GM21526 (cell line): ENCODE measurements around the gene DLG5.

Source experiments
- ATAC-seq: cut with Tn5 transposase; IDR thresholded peaks from one replicate; pipeline ENCODE4 v1.9.1; 2021; ENCODE audit warnings: moderate library complexity; ENCODE audit not compliant: unreplicated experiment, low FRiP score

The DLG5 gene

DNA sequence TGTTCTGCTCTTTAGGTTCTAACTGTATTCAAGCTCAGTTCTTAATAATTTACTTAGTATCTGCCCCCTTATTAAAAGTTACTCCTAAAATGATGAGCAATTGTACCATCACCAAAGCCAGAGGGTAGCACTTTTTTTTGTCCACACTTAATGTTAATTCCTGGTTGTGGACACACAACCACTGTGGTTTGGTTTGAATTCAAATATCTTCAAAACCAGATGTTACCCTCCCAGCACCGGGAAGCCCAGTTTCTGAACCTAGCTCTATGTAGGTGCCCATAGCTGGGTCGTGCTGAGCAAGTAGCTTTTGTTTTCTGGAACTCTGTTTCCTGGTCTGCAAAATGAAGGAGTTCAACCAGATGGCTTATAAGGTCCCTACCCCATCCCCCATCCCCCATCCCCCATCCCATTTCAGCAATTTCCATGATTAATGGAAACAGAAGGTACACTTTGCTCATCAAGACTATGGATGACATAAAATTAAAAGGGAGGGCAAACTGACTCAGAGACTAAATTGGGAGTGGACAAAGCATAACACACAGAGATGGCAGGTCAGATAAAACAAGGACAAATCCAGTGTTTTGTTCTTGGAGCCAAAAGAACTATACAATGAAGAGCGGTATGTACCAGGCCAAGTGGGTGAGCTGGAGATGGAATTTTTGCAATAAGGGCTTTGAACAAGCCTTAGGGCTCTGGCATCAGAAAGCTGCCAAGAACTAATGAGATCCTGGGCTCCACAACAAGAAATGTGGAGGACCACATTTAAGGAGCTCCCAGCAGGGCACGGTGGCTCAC, 56.7 kb downstream of the DLG5 start:
- ATAC-seq = no peak

DNA sequence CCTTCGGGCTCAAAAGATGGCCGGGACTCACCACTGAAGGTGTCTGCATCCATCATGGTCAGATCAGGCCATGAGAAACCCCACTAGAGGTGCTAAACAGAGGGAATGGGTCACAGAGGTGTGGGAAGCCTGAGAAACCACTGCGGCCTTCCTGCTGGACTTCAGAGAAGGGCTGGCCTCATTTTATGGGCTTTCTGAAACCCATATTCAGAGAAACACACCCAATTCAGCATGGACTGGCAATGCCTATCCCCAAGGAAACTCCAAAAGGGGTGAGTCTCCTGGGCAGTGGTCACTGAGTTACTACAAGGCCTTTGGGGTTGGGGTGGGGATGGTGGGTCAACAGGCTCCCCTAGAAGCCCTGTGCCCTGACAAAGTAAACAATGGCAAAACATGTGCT, 58.0 kb downstream of the DLG5 start:
- no peak for ATAC-seq

DNA sequence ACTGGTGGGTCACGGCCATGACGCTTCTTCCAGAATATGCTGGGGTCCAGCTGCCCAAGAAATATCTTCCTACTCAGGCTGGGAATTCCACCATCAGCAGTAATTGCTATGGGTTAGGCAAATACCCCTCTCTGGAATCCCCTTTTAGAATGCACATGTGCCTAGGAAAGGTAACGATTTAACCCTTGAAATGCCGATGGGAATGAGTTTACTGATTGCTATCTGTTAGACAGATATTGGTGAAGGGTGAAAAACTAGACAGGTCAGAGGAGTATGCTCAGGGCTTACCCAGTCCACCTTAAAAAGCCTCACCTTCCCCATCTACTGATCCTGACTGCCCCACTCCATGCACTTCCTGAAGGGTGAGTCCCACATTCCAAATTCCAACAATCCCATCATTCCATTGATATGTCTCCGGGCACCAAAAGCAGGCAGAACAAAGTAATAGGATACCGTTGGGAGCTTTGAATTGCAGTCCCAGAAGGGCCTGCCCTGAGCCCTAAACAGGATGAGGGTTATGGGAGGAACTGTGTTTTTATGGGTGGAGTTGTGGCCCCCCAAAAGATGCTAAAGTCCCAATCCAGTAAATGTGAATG, 59.3 kb downstream of the DLG5 start:
- ATAC-seq = no peak

DNA sequence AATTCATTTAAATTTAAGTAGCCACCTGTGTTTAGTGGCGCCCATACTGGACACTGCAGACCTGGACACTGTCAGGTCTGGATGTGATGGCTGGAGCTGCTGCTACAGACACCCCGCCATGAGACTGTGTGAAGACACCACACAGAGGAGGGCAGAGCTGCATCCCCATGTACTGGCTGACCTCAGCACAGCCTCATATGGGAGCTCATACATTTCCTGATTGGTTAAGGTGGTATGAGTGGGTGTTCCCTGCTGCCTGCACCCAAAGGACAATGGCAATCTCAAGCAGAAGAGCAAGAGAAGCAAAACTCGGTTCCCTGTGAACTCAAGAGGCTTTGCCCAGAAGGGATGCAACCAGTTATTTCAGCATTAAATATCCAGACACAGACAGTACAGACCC, 60.0 kb downstream of the DLG5 start:
- no peak for ATAC-seq

DNA sequence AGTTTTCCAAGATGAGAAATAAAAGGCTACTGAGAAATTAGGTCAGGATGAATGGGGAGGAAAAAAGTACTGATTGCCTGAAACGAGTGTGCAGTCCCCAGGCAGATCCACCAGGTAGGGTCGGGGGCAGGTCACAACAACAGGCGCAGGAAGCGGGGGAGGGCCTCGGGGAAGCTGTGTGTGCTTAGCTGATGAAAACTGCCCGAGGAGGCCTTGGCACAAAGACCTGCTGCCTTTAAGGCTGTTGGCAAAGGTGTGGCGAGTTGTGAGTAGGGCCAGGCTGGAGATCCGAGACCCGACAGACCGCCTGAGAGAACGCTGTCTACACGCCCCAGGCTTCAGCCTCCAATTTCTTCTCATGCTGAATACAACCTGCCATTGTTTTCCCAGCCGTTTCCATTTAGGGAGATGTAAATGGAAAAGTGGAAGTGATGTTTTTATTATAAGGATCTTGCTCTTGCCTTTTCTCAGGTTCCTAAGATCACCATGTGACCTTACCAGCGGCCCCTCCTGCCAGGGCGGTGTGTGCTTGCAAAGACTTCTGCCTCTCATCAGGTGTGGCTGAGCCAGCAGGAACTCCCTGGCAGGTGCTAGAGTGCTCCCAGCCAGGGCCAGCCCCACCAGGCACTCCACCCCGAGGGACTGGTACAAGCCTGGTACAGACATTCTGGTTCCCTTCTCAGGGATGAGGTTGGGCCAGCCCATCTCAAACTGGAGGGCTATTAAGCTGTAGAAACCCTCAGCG, 60.8 kb downstream of the DLG5 start:
- no peak for ATAC-seq

DNA sequence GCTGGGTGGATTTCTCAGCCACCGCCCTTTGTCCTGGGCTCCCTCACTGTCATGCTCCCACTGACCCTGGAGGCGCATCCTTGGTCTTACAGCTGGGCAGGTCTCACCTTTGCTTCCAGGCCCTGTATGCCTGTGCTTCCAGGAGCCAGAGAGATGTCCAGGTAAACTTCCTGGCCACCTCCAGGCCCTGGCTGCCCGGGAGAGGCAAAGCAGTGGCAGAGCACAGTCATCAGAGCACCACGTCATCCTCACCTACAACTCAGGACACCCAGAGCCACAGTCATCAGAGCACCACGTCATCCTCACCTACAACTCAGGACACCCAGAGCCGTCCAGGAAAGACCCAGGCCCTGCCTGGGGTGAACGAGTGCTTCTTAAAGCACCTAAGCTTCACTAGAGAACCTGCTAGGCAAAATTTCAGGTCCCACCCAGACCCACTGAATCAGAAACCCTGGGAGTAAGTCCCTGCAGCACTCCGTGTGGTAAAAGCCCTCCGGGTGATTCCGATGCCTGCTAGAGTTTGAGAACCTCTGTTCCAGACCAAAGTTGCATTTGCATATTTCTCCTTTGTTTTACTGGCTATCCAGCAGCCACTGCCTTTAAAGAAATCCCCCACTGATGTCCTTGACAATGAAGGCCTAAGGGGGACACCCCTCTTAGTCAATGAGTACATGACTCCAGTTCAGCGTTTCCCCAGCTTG, 62.3 kb downstream of the DLG5 start:
- ATAC-seq = no peak

DNA sequence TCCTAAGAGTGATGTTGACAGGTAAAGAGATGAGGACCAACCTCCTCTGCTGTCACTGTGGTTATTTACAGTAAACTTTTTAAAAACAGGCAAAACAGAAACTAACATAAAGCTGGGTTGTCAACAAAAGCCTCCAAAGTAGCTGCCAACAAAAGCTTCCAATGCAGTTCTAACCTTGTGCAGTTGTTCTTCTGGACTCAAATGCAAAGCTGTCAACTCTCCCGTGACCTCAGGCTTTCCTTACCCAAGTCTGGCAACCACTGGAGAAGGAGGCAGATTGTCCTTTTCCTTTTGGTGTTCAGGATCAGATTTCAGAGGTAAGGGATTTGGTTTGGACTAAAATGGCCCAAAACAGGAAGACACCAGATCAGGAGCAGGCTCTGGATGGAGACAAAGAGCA, 63.1 kb downstream of the DLG5 start:
- no peak for ATAC-seq

DNA sequence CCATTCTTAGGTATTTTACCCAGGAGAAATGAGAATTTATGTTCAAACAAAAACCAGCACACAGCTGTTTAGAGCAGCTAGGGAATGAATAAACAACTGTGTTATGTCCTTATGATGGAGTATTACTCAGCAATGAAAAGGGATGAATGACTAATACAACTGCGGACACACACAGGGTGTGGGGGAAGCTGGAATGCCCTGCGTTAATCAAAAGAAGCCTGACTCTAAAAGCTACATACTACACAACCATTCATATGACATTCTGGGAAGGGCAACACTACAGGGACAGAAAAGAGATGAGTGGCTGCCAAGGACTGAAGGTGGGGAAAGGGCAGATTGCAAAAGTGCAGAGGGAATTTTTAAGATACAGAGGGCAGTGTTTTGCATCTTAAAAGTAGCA, 64.0 kb downstream of the DLG5 start:
- no peak for ATAC-seq

DNA sequence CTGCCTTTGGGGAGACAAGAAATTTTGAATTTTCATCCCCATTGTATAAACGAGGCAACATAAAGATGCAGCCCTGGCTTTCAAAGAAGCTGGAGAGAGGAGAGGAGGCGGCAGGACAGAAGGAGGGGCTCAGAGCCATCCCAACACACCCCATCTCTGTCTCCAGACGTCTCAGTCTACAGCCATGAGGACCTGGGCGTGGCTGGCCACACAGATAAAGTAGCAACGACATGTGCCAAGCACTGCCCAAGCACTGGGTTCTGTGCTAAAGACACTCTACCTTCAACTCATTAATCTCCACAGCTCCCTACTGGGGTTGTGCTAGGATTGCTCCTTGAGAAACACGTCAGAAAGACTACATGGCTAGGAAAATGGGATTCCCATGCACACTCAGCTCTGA, 65.2 kb downstream of the DLG5 start:
- no peak for ATAC-seq

DNA sequence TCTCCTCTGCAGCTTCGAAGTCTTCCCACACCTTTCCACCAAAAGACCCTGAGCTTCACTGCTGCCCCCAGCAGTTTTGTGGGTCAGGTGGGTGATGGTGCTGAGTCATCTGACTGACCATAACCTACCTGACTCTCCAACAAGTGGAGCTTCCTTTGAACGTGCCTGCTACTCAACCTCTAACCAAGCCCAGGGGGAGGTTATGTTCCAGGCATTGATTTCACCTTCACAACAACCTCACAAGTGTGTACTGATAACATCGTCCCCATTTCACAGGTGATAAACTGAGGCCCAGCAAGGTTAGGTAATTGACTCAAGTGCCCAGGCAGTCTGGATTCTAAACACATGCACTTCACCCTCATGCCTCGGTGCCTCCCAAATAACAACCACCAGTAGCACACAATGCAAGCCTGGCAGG, 66.7 kb downstream of the DLG5 start:
- ATAC-seq = no peak

DNA sequence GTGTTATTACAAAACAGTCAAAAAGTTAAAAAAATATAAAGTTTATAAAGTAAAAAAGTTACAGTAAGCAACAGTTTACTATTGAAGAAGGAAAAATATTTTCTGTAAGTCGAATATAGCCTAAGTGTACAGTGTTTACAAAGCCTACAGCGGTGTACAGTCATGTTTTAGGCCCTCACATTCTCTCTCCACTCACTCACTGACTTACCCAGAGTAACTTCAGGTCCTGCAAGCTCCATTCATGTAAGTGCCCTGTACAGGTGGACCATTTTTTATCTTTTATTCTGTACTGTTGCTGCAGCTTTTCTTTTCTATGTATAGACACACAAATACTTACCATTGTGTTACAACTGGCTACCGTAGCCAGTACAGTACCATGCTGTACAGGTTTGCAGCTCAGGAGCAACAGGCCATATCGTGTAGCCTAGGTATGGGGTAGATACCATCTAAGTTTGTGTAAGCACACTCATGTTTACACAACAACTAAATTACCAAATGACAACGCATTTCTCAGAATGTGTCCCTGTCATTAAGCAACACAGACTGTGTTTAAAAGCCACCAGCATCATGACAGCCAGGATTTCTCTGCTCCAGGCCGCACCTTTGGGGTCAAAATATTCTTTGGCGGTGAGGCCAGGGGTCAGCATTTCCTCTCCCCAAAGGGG, 67.2 kb downstream of the DLG5 start:
- no peak for ATAC-seq

DNA sequence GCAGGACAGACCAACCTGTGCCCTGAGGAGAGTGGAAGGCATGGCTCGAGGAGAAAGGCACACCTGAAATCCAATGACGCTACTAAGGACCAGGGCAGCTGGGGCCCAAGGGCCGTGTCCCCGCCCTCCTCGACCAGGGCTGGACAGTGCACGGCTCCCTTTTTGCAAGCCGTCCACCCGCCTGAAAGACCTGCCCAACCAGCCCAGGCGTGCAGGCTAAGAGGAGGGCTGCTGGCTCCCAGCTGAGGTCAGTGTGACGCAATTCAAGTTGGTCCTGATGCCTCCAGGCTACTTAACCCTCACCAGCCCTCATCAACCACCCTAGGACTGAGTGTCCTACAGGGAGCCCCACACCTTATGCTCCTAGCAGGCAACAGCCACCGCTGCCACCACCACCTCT, 69.3 kb downstream of the DLG5 start:
- no peak for ATAC-seq

DNA sequence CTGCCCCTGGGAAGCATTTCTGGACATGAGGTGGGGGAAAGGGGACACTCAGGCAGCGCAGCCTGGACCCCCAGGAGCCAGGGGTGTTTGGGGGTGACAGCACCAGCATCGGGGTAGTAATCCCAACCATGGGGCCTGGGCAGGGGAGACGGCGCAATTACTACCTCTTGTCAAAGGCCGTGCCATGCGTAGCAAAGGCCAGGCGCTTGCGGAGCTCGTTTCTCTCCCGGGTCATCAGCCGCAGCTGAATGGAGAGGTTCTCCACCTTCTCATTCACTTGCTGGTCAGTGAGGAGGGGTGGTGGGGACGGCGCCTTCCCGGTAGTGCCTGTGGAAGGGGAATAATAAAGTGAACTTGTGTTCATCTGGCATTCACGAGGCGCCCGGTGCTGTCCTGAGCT, 70.0 kb downstream of the DLG5 start:
- no peak for ATAC-seq

DNA sequence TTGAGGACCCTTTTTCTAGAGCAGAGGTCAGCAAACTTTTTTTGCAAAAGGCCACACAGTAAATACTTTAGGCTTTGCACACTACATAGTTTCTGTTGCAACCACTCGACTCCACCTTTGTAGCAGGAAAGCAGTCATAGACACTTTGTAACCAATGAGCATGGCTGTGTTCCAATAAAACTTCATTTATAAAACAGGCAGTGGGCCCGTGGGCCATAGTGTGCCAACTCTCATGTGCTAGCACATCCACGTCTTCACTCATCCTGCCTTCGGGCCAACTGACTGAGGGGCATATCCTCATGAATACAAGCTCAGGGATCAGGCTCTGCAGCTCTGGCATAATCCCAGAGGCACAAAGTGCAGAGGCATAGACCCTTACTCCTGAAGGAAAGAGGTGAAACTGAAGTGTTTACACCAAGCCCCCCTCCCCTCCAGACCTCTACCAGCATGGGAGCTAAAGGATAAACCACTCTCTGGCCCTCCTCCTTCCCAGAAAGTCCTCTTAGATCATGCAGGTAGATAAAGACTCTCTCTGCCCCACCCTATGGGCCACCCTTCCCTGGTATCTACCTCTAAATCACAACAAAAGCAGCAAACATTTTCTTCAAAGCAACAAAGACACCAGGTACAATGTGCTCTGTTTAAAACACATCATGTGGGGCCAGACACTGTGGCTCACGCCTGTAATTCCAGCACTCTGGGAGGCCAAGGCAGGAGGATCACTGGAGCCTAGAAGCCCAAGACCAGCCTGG, 71.0 kb downstream of the DLG5 start:
- no peak for ATAC-seq

DNA sequence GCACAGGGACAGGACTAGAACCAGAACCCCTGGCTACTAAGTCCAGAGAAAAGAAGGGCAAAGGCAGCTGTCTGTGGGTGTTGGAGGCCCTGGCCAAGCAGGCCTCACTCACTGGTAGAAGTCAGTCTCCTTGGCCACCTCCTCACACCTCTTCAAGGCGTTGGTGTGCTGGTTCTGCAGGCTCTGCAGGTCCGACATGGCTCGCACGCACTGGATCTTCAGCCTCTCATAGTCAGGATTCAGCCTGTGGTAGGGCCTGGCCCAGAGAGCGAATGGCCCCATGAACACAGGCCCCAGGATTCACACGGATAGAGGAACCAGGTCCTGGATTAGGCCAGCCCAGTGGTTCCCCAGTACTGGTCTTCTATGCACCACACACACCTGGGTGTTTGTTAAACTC, 72.4 kb downstream of the DLG5 start:
- no peak for ATAC-seq

DNA sequence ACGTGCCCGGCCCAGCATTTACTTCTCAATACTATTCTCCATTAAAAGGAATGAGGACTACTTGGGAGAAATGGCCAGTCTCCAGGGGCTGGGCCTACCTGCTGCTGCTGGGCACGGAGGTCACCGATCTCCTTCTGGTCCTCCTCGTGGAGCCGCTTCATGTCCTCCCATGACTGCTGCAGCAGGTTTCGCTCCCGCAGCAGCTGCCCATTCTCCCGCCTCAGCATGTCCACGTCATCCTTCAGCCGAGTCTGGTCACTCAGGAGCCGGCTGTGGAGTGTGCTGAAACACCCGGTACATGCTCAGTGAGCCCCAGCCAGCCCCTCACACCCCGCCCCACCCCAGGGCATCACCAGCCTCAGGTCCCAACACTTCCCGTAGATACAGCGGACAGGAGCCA, 73.3 kb downstream of the DLG5 start:
- no peak for ATAC-seq

DNA sequence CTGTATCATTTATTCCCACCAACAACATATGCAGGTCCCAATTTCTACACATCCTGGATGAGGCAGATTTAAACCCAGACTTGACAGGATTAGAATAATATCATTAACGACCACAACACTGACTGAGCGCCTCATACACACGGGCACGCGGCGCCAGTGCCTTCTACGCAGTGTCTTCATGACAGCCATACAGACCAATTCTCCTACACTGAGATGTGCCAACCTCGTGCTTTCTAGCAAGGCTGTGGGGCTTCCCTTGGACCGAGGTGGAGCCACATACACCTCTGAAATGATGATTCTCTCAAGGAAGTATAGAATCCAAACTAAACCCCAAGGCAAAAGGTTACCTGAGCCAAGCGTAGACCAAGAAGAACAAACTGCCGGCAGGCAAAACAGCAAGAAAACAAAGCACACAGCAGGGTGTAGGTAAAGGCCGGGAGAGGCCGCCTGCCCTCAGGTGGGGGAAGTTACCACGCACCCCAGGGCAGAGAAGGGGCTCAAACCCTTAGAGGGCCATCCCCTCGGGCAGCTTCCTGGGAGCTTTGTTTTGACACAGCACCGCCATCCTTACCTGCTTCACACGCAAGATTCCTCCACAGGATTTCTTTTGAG, 75.8 kb downstream of the DLG5 start:
- no peak for ATAC-seq

DNA sequence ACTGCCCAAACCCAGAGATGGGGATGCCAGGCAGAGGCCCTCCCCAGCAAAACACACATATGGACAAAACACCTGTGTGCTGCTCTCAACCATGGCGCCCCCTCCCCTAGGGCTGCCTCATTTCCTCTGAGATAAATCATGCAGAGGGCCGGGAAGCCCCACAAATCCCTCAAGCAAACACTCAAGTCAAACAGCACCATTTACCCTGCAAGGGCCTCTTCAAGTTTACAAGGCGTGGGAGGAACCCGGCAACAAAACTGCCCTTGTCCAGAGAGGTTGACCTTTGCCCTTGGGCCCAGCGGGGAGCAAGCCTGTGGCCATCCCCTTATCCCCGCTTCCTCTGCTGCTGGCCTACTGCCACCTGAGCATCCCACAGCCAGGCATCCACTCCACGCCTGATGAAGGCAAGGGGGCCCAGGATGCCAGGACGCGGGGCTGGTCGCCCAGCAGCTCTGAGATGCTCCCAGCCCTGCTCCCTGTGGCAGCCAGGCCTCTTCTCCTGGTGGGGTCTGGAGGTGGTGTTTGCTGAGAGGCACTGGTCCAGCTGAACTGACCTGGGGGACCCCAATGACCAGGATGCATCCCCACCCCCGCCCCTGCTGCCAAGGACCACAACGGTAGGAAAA, 77.4 kb downstream of the DLG5 start:
- no peak for ATAC-seq

DNA sequence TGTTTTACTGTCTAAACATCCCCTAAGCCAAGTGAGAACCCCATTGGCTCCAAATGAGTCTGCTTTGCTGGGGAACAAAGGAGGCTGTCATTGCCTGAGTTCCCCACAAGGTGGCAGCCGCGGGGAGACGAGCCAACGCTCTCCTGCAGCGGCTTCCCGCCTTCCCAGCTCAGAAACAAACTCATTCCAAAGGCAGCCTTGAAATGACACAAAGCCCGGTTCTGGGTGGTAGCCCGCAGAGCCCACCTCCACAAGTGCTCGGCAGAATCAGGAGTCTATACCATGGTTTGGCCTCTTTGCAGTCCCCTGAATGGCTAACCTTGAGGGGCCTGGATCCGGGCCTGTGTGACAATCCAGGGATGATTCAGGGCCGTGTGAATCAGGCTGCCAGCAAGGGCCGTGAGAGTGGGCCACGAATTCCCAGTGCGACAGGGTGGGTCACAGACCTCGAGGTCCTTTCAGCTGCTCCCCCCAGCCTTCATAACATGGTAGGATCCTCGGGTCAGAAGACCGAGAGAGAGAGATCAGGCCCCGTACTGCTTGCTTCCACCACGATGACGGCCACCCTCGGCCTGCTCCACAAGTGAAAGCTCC, 79.7 kb downstream of the DLG5 start:
- ATAC-seq = peak; percentile 77
